ENCODE measurements around the gene KLHL6. TPM values are rescaled to one million over a fixed set of nuclear protein-coding genes. Genes with fewer than 3 reads are reported as not detected.
"Not testable (repeated sequence)": the region's sequence is repeated elsewhere in the genome, so short reads cannot be mapped to it uniquely, and the experiment has no call there.

Gene KLHL6
- total RNA-seq, 8 experiments from 2014 or later: 0.07 to 2.6 (median 0.96) TPM

DNA sequence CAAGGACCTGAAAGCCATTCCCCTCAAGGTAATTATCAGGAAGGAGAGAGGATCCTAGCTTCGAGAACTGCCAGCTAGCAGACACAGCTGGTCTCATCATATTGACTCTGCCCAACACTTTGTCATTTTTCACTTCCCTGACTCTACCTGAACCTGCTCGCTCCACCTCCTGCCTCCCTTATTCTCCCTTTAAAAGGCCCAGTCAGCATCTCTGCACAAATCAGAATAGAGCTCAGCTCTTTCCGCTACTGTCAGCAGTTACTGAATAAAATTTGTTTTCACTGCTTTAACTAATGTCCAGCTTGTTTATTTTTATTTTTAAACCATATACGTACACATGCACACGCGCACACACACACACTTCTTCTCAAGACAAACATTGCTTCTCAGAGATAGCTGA is 69.9 kb downstream of the KLHL6 start:
- Histone ChIP-seq H3K4me3 (no peak overlapping the region), H3K4me1 (replicated peaks in 1 of 2) (peaks cover 0 to 10% of the 10 kb centered on the region in 2 donors), H3K27ac (no peak overlapping the region)
- no peak for ATAC-seq (replicated peaks in 6 of 8)
- in situ Hi-C loops (cut with MboI; ENCODE audit: low pct_unique_long_range_greater_than_20kb in 2 of 9, low sequenced_read_pairs in 9 of 9, unreplicated experiment in 9 of 9): loop anchor here in 2 of 9 experiments (25.0 kb wide), 2 partner anchors 152 to 277 kb away; partner anchors contain the start of gene KLHL24 (in 1 of the 2)
- 54 to 100% (median 77%) methylated on average over 1 to 6 of the region's 6 CpGs; no CpG with 5 or more reads in 1 of the 10 experiments for WGBS, 10 experiments

- WGBS, 10 experiments: 73 to 100% (median 94%) methylated on average over 2 to 6 of the region's 6 CpGs; no CpG with 5 or more reads in 3 of the 10 experiments
- no peak for ATAC-seq (replicated peaks in 6 of 8)
- Histone ChIP-seq H3K27ac (no peak overlapping the region), H3K4me1 (replicated peaks in 1 of 2) (peaks cover 0 to 5% of the 10 kb centered on the region in 2 donors), H3K4me3 (no peak overlapping the region)
- in situ Hi-C loops (cut with MboI; ENCODE audit: low pct_unique_long_range_greater_than_20kb in 2 of 9, low sequenced_read_pairs in 9 of 9, unreplicated experiment in 9 of 9): loop anchor here in 2 of 9 experiments (25.0 kb wide), 2 partner anchors 152 to 277 kb away; partner anchors contain the start of gene KLHL24 (in 1 of the 2)
Observed at GRCh38 chr3:183485093-183485492, 70.4 kb downstream of the KLHL6 start.

DNA sequence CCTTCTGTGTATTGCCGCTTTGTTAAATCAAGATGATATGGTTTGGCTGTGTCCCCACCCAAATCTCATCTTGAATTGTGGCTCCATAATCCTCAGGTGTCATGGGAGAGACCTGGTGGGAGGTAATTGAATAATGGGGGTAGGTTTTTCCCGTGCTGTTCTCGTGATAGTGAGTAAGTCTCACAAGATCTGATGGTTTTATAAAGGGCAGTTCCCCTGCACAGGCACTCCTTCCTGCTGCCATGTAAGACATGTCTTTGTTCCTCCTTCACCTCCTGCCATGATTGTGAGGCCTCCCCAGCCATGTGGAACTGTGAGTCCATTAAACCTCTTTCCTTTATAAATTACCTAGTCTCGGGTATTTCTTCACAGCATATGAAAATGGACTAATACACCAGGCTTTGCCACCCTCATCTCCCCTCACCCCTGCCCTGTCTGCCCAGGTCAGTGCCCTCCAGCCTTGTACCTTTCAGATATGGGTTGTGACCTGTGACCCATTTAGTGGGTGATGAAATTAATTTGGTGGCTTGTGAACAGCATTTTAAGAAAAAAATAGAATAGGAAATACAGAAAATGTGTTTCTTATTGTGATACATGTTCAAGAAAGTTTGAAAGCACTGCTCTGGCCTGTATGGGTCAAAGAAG is 71.0 kb downstream of the KLHL6 start:
- H3K27ac ChIP-seq: no peak overlapping the region
- ATAC-seq (replicated peaks in 6 of 8): no peak
- 52 to 92% (median 85%) methylated on average over 1 to 4 of the region's 4 CpGs; no CpG with 5 or more reads in 3 of the 10 experiments for WGBS, 10 experiments
- H3K4me3 ChIP-seq: no peak overlapping the region
- in situ Hi-C loops (cut with MboI; ENCODE audit: low pct_unique_long_range_greater_than_20kb in 2 of 9, low sequenced_read_pairs in 9 of 9, unreplicated experiment in 9 of 9): loop anchor here in 2 of 9 experiments (25.0 kb wide), 2 partner anchors 153 to 278 kb away; partner anchors contain the start of gene KLHL24 (in 1 of the 2)
- peaks cover 0 to 9% of the 10 kb centered on the region in 2 donors for H3K4me1 ChIP-seq (replicated peaks in 1 of 2)

- WGBS, 10 experiments: 36 to 100% (median 89%) methylated on average over 1 to 4 of the region's 8 CpGs; no CpG with 5 or more reads in 2 of the 10 experiments
- Histone ChIP-seq H3K4me3 (no peak overlapping the region), H3K4me1 (replicated peaks in 1 of 2) (peaks cover 0 to 20% of the 10 kb centered on the region in 2 donors), H3K27ac (no peak overlapping the region)
- in situ Hi-C loops (cut with MboI; ENCODE audit: low pct_unique_long_range_greater_than_20kb in 2 of 9, low sequenced_read_pairs in 9 of 9, unreplicated experiment in 9 of 9): loop anchor here in 2 of 9 experiments (25.0 kb wide), 2 partner anchors 156 to 281 kb away; partner anchors contain the start of gene KLHL24 (in 1 of the 2)
- peak in 2 of 8 experiments; percentile 36 to 54 for ATAC-seq (replicated peaks in 6 of 8)
Observed at GRCh38 chr3:183481582-183481981, 73.9 kb downstream of the KLHL6 start.

GRCh38 chr3:183478501-183478900 is 77.0 kb downstream of the KLHL6 start:
- ATAC-seq (replicated peaks in 6 of 8): peak in 1 of 8 experiments; percentile 7
- WGBS, 10 experiments: 53 to 100% methylated on average over 2 to 3 of the region's 10 CpGs; no CpG with 5 or more reads in 8 of the 10 experiments
- in situ Hi-C loops (cut with MboI; ENCODE audit: low pct_unique_long_range_greater_than_20kb in 2 of 9, low sequenced_read_pairs in 9 of 9, unreplicated experiment in 9 of 9): loop anchor here in 2 of 9 experiments (25.0 kb wide), 2 partner anchors 159 to 284 kb away; partner anchors contain the start of gene KLHL24 (in 1 of the 2)
- Histone ChIP-seq H3K4me3 (no peak overlapping the region), H3K27ac (no peak overlapping the region), H3K4me1 (replicated peaks in 1 of 2) (peaks cover 0 to 16% of the 10 kb centered on the region in 2 donors)

GRCh38 chr3:183477801-183478456 is 77.6 kb downstream of the KLHL6 start:
- peak in 1 of 8 experiments; percentile 33 for ATAC-seq (replicated peaks in 6 of 8)
- in situ Hi-C loops (cut with MboI; ENCODE audit: low pct_unique_long_range_greater_than_20kb in 2 of 9, low sequenced_read_pairs in 9 of 9, unreplicated experiment in 9 of 9): loop anchor here in 2 of 9 experiments (25.0 kb wide), 2 partner anchors 159 to 284 kb away; partner anchors contain the start of gene KLHL24 (in 1 of the 2)
- Histone ChIP-seq H3K4me1 (replicated peaks in 1 of 2) (peaks cover 0 to 16% of the 10 kb centered on the region in 2 donors), H3K4me3 (no peak overlapping the region), H3K27ac (no peak overlapping the region)
- WGBS, 10 experiments: 73 to 100% (median 84%) methylated on average over 1 to 5 of the region's 8 CpGs; no CpG with 5 or more reads in 6 of the 10 experiments

DNA sequence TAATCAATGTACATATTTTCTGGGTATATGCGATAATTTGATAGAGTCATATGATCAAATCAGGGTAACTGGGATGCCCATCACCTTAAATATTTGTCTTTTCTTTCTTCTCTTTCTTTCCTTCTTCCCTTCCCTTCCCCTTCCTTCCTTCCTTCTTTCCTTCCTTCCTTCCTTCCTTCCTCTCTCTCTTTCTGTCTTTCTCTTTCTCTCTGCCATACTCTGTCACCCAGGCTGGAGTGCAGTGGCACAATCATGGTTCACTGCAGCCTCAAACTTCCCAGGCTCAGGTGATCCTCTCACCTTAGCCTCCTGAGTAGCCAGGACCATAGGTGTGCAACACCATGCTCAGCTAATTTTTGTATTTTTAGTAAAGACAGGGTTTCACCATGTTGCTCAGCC is 79.7 kb downstream of the KLHL6 start:
- 71 to 100% (median 100%) methylated on average over 1 of the region's 1 CpG; no CpG with 5 or more reads in 3 of the 10 experiments for WGBS, 10 experiments
- in situ Hi-C loops (cut with MboI; ENCODE audit: low pct_unique_long_range_greater_than_20kb in 2 of 9, low sequenced_read_pairs in 9 of 9, unreplicated experiment in 9 of 9): loop anchor here in 2 of 9 experiments (25.0 kb wide), 2 partner anchors 162 to 287 kb away; partner anchors contain the start of gene KLHL24 (in 1 of the 2)
- H3K4me3 ChIP-seq; ATAC-seq (replicated peaks in 6 of 8); H3K27ac ChIP-seq: not testable (repeated sequence)
- H3K4me1 ChIP-seq (replicated peaks in 1 of 2): peaks cover 0 to 16% of the 10 kb centered on the region in 2 donors

- WGBS, 10 experiments: 39 to 86% (median 72%) methylated on average over 1 to 3 of the region's 3 CpGs; no CpG with 5 or more reads in 2 of the 10 experiments
- ATAC-seq (replicated peaks in 6 of 8): no peak
- Histone ChIP-seq H3K27ac (no peak overlapping the region), H3K4me3 (no peak overlapping the region), H3K4me1 (replicated peaks in 1 of 2) (peaks cover 0 to 16% of the 10 kb centered on the region in 2 donors)
- in situ Hi-C loops (cut with MboI; ENCODE audit: low pct_unique_long_range_greater_than_20kb in 2 of 9, low sequenced_read_pairs in 9 of 9, unreplicated experiment in 9 of 9): loop anchor here in 2 of 9 experiments (25.0 kb wide), 2 partner anchors 162 to 287 kb away; partner anchors contain the start of gene KLHL24 (in 1 of the 2)
Observed at GRCh38 chr3:183475016-183475763, 80.3 kb downstream of the KLHL6 start.

- peaks cover 0 to 6% of the 10 kb centered on the region in 2 donors for H3K4me1 ChIP-seq (replicated peaks in 1 of 2)
- no peak overlapping the region for H3K4me3 ChIP-seq
- in situ Hi-C loops (cut with MboI; ENCODE audit: low pct_unique_long_range_greater_than_20kb in 2 of 9, low sequenced_read_pairs in 9 of 9, unreplicated experiment in 9 of 9): loop anchor here in 3 of 9 experiments (25.0 kb wide), 1 partner anchor 288 kb away; no protein-coding TSS in a partner anchor
- no peak overlapping the region for H3K27ac ChIP-seq
- no peak for ATAC-seq (replicated peaks in 6 of 8)
- 17 to 100% (median 78%) methylated on average over 1 to 2 of the region's 2 CpGs for WGBS, 10 experiments
Observed at GRCh38 chr3:183473969-183474368, 81.5 kb downstream of the KLHL6 start.

DNA sequence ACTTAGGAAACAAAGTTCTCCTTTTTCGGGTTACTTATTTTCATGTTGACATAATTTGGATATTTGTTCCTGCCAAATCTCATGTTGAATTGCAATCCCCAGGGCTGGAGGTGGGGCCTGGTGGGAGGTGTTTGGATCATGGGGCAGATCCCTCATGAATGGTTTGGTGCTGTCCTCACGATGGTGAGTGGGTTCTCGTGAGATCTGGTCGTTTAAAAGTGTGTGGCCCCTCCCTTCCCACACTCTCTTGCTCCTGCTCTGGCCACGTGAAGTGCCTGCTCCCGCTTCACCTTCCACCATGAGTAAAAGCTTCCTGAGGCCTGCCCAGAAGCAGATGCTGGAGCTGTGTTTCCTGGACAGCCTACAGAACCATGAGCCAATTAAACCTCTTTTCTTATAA is 83.4 kb downstream of the KLHL6 start:
- Histone ChIP-seq H3K27ac (no peak overlapping the region), H3K4me3 (no peak overlapping the region), H3K4me1 (replicated peaks in 1 of 2) (peaks cover 3 to 4% of the 10 kb centered on the region in 2 donors)
- ATAC-seq (replicated peaks in 6 of 8): no peak
- in situ Hi-C loops (cut with MboI; ENCODE audit: low pct_unique_long_range_greater_than_20kb in 2 of 9, low sequenced_read_pairs in 9 of 9, unreplicated experiment in 9 of 9): loop anchor here in 3 of 9 experiments (25.0 kb wide), 1 partner anchor 290 kb away; no protein-coding TSS in a partner anchor
- WGBS, 10 experiments: 50 to 87% (median 76%) methylated on average over 2 to 5 of the region's 6 CpGs; no CpG with 5 or more reads in 4 of the 10 experiments

- Histone ChIP-seq H3K4me3 (no peak overlapping the region), H3K4me1 (replicated peaks in 1 of 2) (peaks cover 3 to 4% of the 10 kb centered on the region in 2 donors), H3K27ac (peak overlapping the region; percentile 31 to 37)
- in situ Hi-C loops (cut with MboI; ENCODE audit: low pct_unique_long_range_greater_than_20kb in 2 of 9, low sequenced_read_pairs in 9 of 9, unreplicated experiment in 9 of 9): loop anchor here in 3 of 9 experiments (25.0 kb wide), 1 partner anchor 294 kb away; no protein-coding TSS in a partner anchor
- ATAC-seq (replicated peaks in 6 of 8): peak in 6 of 8 experiments; percentile 25 to 98 (median 98)
- WGBS, 10 experiments: 43 to 100% (median 57%) methylated on average over 1 of the region's 1 CpG; no CpG with 5 or more reads in 4 of the 10 experiments
Observed at GRCh38 chr3:183468424-183468823, 87.1 kb downstream of the KLHL6 start.

DNA sequence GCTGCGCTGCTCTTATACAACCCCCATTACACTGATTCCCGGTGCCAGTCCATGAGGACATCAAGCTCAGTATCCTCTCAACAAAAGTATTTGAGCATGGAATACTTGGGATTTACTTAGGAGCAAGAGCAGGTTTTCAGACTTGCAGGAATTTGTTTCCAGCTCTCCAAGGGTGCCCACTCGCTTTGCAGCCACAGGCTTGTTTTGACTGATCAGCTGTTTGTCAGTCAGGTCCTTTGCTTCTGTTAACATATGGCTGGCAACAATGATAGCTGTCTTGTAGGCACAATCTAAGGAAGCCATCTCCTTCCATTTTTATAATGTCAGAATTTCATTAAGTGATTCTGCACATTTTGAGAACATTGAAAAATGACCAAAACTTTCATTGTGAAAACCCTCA is 88.9 kb downstream of the KLHL6 start:
- in situ Hi-C loops (cut with MboI; ENCODE audit: low pct_unique_long_range_greater_than_20kb in 2 of 9, low sequenced_read_pairs in 9 of 9, unreplicated experiment in 9 of 9): loop anchor here in 3 of 9 experiments (25.0 kb wide), 1 partner anchor 296 kb away; no protein-coding TSS in a partner anchor
- no peak for ATAC-seq (replicated peaks in 6 of 8)
- no peak overlapping the region for H3K27ac ChIP-seq
- H3K4me3 ChIP-seq: no peak overlapping the region
- 33 to 89% (median 80%) methylated on average over 1 to 3 of the region's 3 CpGs; no CpG with 5 or more reads in 1 of the 10 experiments for WGBS, 10 experiments
- H3K4me1 ChIP-seq (replicated peaks in 1 of 2): peaks cover 3 to 4% of the 10 kb centered on the region in 2 donors
